ENCODE data around the gene ARL10.

Gene ARL10

GRCh38 chr5:176410486-176411180, 45.3 kb downstream of the ARL10 start:
- Histone ChIP-seq H3K27me3 (ENCODE audit: control insufficient read depth, insufficient read depth, low read length) (no peaks in the 10 kb centered on the region), H3K4me1 (ENCODE audit: control insufficient read depth, insufficient read depth, low read length) (peaks cover 61% of the 10 kb centered on the region), H3K36me3 (ENCODE audit: control insufficient read depth, insufficient read depth, low read length) (peaks cover 9% of the 10 kb centered on the region), H3K4me3 (ENCODE audit: low read length) (no peak overlapping the region), H3K9me3 (ENCODE audit: control insufficient read depth, low read length) (no peaks in the 10 kb centered on the region), H3K9ac (ENCODE audit: low read length) (peak overlapping the region; percentile 30)

- Histone ChIP-seq H3K9me3 (ENCODE audit: control insufficient read depth, low read length) (no peaks in the 10 kb centered on the region), H3K4me1 (ENCODE audit: control insufficient read depth, insufficient read depth, low read length) (peaks cover 61% of the 10 kb centered on the region), H3K36me3 (ENCODE audit: control insufficient read depth, insufficient read depth, low read length) (peaks cover 9% of the 10 kb centered on the region), H3K4me3 (ENCODE audit: low read length) (no peak overlapping the region), H3K9ac (ENCODE audit: low read length) (peak overlapping the region; percentile 98), H3K27me3 (ENCODE audit: control insufficient read depth, insufficient read depth, low read length) (no peaks in the 10 kb centered on the region)
Measured at GRCh38 chr5:176412517-176413254, 47.4 kb downstream of the ARL10 start.

GRCh38 chr5:176413255-176413565, 47.9 kb downstream of the ARL10 start:
- H3K36me3 ChIP-seq (ENCODE audit: control insufficient read depth, insufficient read depth, low read length) = peaks cover 9% of the 10 kb centered on the region
- H3K4me1 ChIP-seq (ENCODE audit: control insufficient read depth, insufficient read depth, low read length) = peaks cover 63% of the 10 kb centered on the region
- peak overlapping the region; percentile 98 for H3K9ac ChIP-seq (ENCODE audit: low read length)
- H3K4me3 ChIP-seq (ENCODE audit: low read length) = no peak overlapping the region
- no peaks in the 10 kb centered on the region for H3K27me3 ChIP-seq (ENCODE audit: control insufficient read depth, insufficient read depth, low read length)
- no peaks in the 10 kb centered on the region for H3K9me3 ChIP-seq (ENCODE audit: control insufficient read depth, low read length)

- Histone ChIP-seq H3K4me3 (ENCODE audit: low read length) (no peak overlapping the region), H3K9me3 (ENCODE audit: control insufficient read depth, low read length) (no peaks in the 10 kb centered on the region), H3K36me3 (ENCODE audit: control insufficient read depth, insufficient read depth, low read length) (peaks cover 9% of the 10 kb centered on the region), H3K4me1 (ENCODE audit: control insufficient read depth, insufficient read depth, low read length) (peaks cover 64% of the 10 kb centered on the region), H3K27me3 (ENCODE audit: control insufficient read depth, insufficient read depth, low read length) (no peaks in the 10 kb centered on the region), H3K9ac (ENCODE audit: low read length) (peak overlapping the region; percentile 98)
Measured at GRCh38 chr5:176413709-176414191, 48.5 kb downstream of the ARL10 start.

- Histone ChIP-seq H3K4me3 (ENCODE audit: low read length) (peak overlapping the region; percentile 95), H3K4me1 (ENCODE audit: control insufficient read depth, insufficient read depth, low read length) (peaks cover 62% of the 10 kb centered on the region), H3K36me3 (ENCODE audit: control insufficient read depth, insufficient read depth, low read length) (peaks cover 5% of the 10 kb centered on the region), H3K9ac (ENCODE audit: low read length) (peak overlapping the region; percentile 98), H3K9me3 (ENCODE audit: control insufficient read depth, low read length) (no peaks in the 10 kb centered on the region), H3K27me3 (ENCODE audit: control insufficient read depth, insufficient read depth, low read length) (no peaks in the 10 kb centered on the region)
Measured at GRCh38 chr5:176414704-176415103, 49.4 kb downstream of the ARL10 start.

- Histone ChIP-seq H3K9ac (ENCODE audit: low read length) (peak overlapping the region; percentile 98), H3K36me3 (ENCODE audit: control insufficient read depth, insufficient read depth, low read length) (no peaks in the 10 kb centered on the region), H3K27me3 (ENCODE audit: control insufficient read depth, insufficient read depth, low read length) (no peaks in the 10 kb centered on the region), H3K4me3 (ENCODE audit: low read length) (peak overlapping the region; percentile 95), H3K9me3 (ENCODE audit: control insufficient read depth, low read length) (no peaks in the 10 kb centered on the region), H3K4me1 (ENCODE audit: control insufficient read depth, insufficient read depth, low read length) (peaks cover 55% of the 10 kb centered on the region)
Measured at GRCh38 chr5:176415240-176415951, 50.1 kb downstream of the ARL10 start.

GRCh38 chr5:176415952-176416924, 51.0 kb downstream of the ARL10 start, which contains the start of gene CLTB:
Gene CLTB (minus strand): TSS chr5:176416539. CDS start chr5:176416363, 176 bp downstream.
- no peaks in the 10 kb centered on the region for H3K27me3 ChIP-seq (ENCODE audit: control insufficient read depth, insufficient read depth, low read length)
- H3K4me3 ChIP-seq (ENCODE audit: low read length) = peak within 1 kb of the TSS; percentile 95
- H3K9ac ChIP-seq (ENCODE audit: low read length) = peak within 1 kb of the TSS; percentile 98
- H3K9me3 ChIP-seq (ENCODE audit: control insufficient read depth, low read length) = no peaks in the 10 kb centered on the region
- peaks cover 49% of the 10 kb centered on the region for H3K4me1 ChIP-seq (ENCODE audit: control insufficient read depth, insufficient read depth, low read length)
- H3K36me3 ChIP-seq (ENCODE audit: control insufficient read depth, insufficient read depth, low read length) = no peaks in the 10 kb centered on the region

GRCh38 chr5:176416965-176417364, 51.7 kb downstream of the ARL10 start:
- Histone ChIP-seq H3K36me3 (ENCODE audit: control insufficient read depth, insufficient read depth, low read length) (no peaks in the 10 kb centered on the region), H3K4me1 (ENCODE audit: control insufficient read depth, insufficient read depth, low read length) (peaks cover 42% of the 10 kb centered on the region), H3K27me3 (ENCODE audit: control insufficient read depth, insufficient read depth, low read length) (no peaks in the 10 kb centered on the region), H3K9me3 (ENCODE audit: control insufficient read depth, low read length) (no peaks in the 10 kb centered on the region), H3K9ac (ENCODE audit: low read length) (peak overlapping the region; percentile 41), H3K4me3 (ENCODE audit: low read length) (no peak overlapping the region)

GRCh38 chr5:176418251-176418650, 53.0 kb downstream of the ARL10 start:
- Histone ChIP-seq H3K4me1 (ENCODE audit: control insufficient read depth, insufficient read depth, low read length) (peaks cover 29% of the 10 kb centered on the region), H3K9ac (ENCODE audit: low read length) (no peak overlapping the region), H3K27me3 (ENCODE audit: control insufficient read depth, insufficient read depth, low read length) (no peaks in the 10 kb centered on the region), H3K36me3 (ENCODE audit: control insufficient read depth, insufficient read depth, low read length) (no peaks in the 10 kb centered on the region), H3K9me3 (ENCODE audit: control insufficient read depth, low read length) (no peaks in the 10 kb centered on the region), H3K4me3 (ENCODE audit: low read length) (no peak overlapping the region)

- Histone ChIP-seq H3K36me3 (ENCODE audit: control insufficient read depth, insufficient read depth, low read length) (no peaks in the 10 kb centered on the region), H3K4me1 (ENCODE audit: control insufficient read depth, insufficient read depth, low read length) (peaks cover 13% of the 10 kb centered on the region), H3K9me3 (ENCODE audit: control insufficient read depth, low read length) (no peaks in the 10 kb centered on the region), H3K27me3 (ENCODE audit: control insufficient read depth, insufficient read depth, low read length) (no peaks in the 10 kb centered on the region), H3K9ac (ENCODE audit: low read length) (no peak overlapping the region), H3K4me3 (ENCODE audit: low read length) (no peak overlapping the region)
Measured at GRCh38 chr5:176420086-176420485, 54.8 kb downstream of the ARL10 start.

GRCh38 chr5:176420972-176421544, 55.8 kb downstream of the ARL10 start:
- Histone ChIP-seq H3K9ac (ENCODE audit: low read length) (no peak overlapping the region), H3K9me3 (ENCODE audit: control insufficient read depth, low read length) (no peaks in the 10 kb centered on the region), H3K27me3 (ENCODE audit: control insufficient read depth, insufficient read depth, low read length) (no peaks in the 10 kb centered on the region), H3K4me3 (ENCODE audit: low read length) (no peak overlapping the region), H3K36me3 (ENCODE audit: control insufficient read depth, insufficient read depth, low read length) (no peaks in the 10 kb centered on the region), H3K4me1 (ENCODE audit: control insufficient read depth, insufficient read depth, low read length) (peaks cover 13% of the 10 kb centered on the region)

All from mucosa of stomach (tissue), 1 donor.